Liver (tissue), 9 donors: ENCODE results near the gene RNF19B. TPM values are rescaled to one million over a fixed set of nuclear protein-coding genes. Genes with fewer than 3 reads are reported as not detected.

Source experiments
- DNase-seq: peaks from one replicate; pipeline ENCODE4 v3.0.0-alpha.2; 2017; ENCODE audit warnings: low spot score
- H3K27ac ChIP-seq, 2 donors: one replicate each; pipeline ENCODE4 v1.7.0; 2013; ENCODE audit warnings: inconsistent platforms in 2 of 2, low read length in 2 of 2, control low read depth in 1 of 2, low read depth in 1 of 2, mild to moderate bottlenecking in 1 of 2
- H3K27me3 ChIP-seq, 4 donors: one replicate each; pipeline versions ENCODE4 v1.6.1 to v1.7.0; 2013; ENCODE audit warnings: low read length in 3 of 4, inconsistent platforms in 1 of 4, mild to moderate bottlenecking in 1 of 4, moderate library complexity in 1 of 4; ENCODE audit not compliant: control insufficient read depth in 4 of 4, insufficient read depth in 4 of 4
- H3K36me3 ChIP-seq, 4 donors: one replicate each; pipeline versions ENCODE4 v1.6.1 to v1.7.0; 2013; ENCODE audit warnings: low read length in 3 of 4, mild to moderate bottlenecking in 3 of 4, low read depth in 1 of 4, moderate library complexity in 1 of 4; ENCODE audit not compliant: control insufficient read depth in 4 of 4, insufficient read depth in 3 of 4
- H3K4me1 ChIP-seq, 4 donors: one replicate each; pipeline versions ENCODE4 v1.6.1 to v1.7.0; 2013; ENCODE audit warnings: low read length in 3 of 4, mild to moderate bottlenecking in 3 of 4, moderate library complexity in 1 of 4; ENCODE audit not compliant: control insufficient read depth in 4 of 4, insufficient read depth in 4 of 4
- H3K4me3 ChIP-seq, 3 donors: one replicate each; pipeline versions ENCODE4 v1.6.1 to v1.7.0; 2013; ENCODE audit warnings: low read length in 3 of 3, control low read depth in 1 of 3, low read depth in 1 of 3, mild to moderate bottlenecking in 1 of 3
- H3K9ac ChIP-seq, 2 donors: one replicate each; pipeline ENCODE4 v1.7.0; 2013; ENCODE audit warnings: low read length in 2 of 2, mild to moderate bottlenecking in 2 of 2, moderate library complexity in 2 of 2, control low read depth in 1 of 2, low read depth in 1 of 2
- H3K9me3 ChIP-seq, 4 donors: one replicate each; pipeline versions ENCODE4 v1.6.1 to v1.7.0; 2013; ENCODE audit warnings: low read length in 3 of 4; ENCODE audit not compliant: control insufficient read depth in 4 of 4
- ATF3 ChIP-seq: IDR thresholded peaks from 2 replicates; pipeline ENCODE4 v1.6.1; 2016; ENCODE audit warnings: antibody characterized with exemption
- CTCF ChIP-seq: fragments of 150-350 bp; IDR thresholded peaks from 2 replicates; pipeline ENCODE4 v1.5.1; 2017; ENCODE audit warnings: improper control_type of control experiment, low read depth, low read length; ENCODE audit not compliant: missing input control
- EGR1 ChIP-seq, 2 donors: IDR thresholded peaks; 2 replicates each; pipeline ENCODE4 v1.6.1; 2016 to 2018; ENCODE audit warnings: antibody characterized with exemption in 2 of 2, low read depth in 2 of 2
- FOXA1 ChIP-seq: IDR thresholded peaks from 2 replicates; pipeline ENCODE4 v1.6.1; 2016; ENCODE audit warnings: antibody characterized with exemption
- FOXA2 ChIP-seq: IDR thresholded peaks from 2 replicates; pipeline ENCODE4 v1.6.1; 2016; ENCODE audit warnings: antibody characterized with exemption
- GABPA ChIP-seq, 2 donors: IDR thresholded peaks in 1 of 2; conservative IDR thresholded peaks in 1 of 2; 2 replicates each; pipeline ENCODE4 v1.6.1; 2016; ENCODE audit warnings: antibody characterized with exemption in 2 of 2, mild to moderate bottlenecking in 1 of 2, moderate library complexity in 1 of 2
- HNF4A ChIP-seq, 2 donors: conservative IDR thresholded peaks; 2 replicates each; pipeline ENCODE4 v1.6.1; 2016; ENCODE audit warnings: antibody characterized with exemption in 2 of 2, mild to moderate bottlenecking in 2 of 2
- HNF4G ChIP-seq: IDR thresholded peaks from 2 replicates; pipeline ENCODE4 v1.6.1; 2016; ENCODE audit warnings: antibody characterized with exemption
- JUND ChIP-seq, 2 donors: IDR thresholded peaks; 2 replicates each; pipeline ENCODE4 v1.6.1; 2016; ENCODE audit warnings: antibody characterized with exemption in 2 of 2
- NR2F2 ChIP-seq: IDR thresholded peaks from 2 replicates; pipeline ENCODE4 v1.6.1; 2016; ENCODE audit warnings: antibody characterized with exemption
- RAD21 ChIP-seq, 2 donors: IDR thresholded peaks; 2 replicates each; pipeline ENCODE4 v1.6.1; 2016; ENCODE audit warnings: antibody characterized with exemption in 2 of 2, mild to moderate bottlenecking in 2 of 2
- REST ChIP-seq: IDR thresholded peaks from 2 replicates; pipeline ENCODE4 v1.6.1; 2016; ENCODE audit warnings: antibody characterized with exemption, mild to moderate bottlenecking
- RXRA ChIP-seq, 2 donors: IDR thresholded peaks; 2 replicates each; pipeline ENCODE4 v1.6.1; 2017 to 2018; ENCODE audit warnings: antibody characterized with exemption in 2 of 2, mild to moderate bottlenecking in 1 of 2
- SP1 ChIP-seq: IDR thresholded peaks from 2 replicates; pipeline ENCODE4 v1.6.1; 2018; ENCODE audit warnings: antibody characterized with exemption, mild to moderate bottlenecking
- TAF1 ChIP-seq: conservative IDR thresholded peaks from 2 replicates; pipeline ENCODE4 v1.6.1; 2016; ENCODE audit warnings: antibody characterized with exemption, mild to moderate bottlenecking
- YY1 ChIP-seq: IDR thresholded peaks from 2 replicates; pipeline ENCODE4 v1.6.1; 2016; ENCODE audit warnings: antibody characterized with exemption, mild to moderate bottlenecking
- ZBTB33 ChIP-seq: IDR thresholded peaks from 2 replicates; pipeline ENCODE4 v1.6.1; 2016; ENCODE audit warnings: antibody characterized with exemption
- WGBS: extraction: QIAGEN DNeasy Blood & Tissue Kit; methylation state at CpG from one replicate; pipeline ENCODE4 v1.1.7; 2013; 5-methylcytosine and 5-hydroxymethylcytosine counted together
- polyA plus RNA-seq, 2 donors: library from polyadenylated mRNA; stranded (reverse) in 1 of 2; unstranded in 1 of 2; fragments of 200-250 nt in 1 of 2; fragments of >200 nt in 1 of 2; fragmentation: Nextera tagmentation in 1 of 2; extraction: Ambion mirVana in 1 of 2; gene quantifications; one replicate each; pipeline versions ENCODE4 v1.2.1 to v1.2.3, GENCODE V29; 2013 to 2015
- total RNA-seq, 2 donors: library from RNA; depleted of rRNA; stranded (reverse); fragments of >200 nt; gene quantifications; one replicate each; pipeline ENCODE4 v1.2.3, GENCODE V29; 2014
- TF ChIP-seq, protein P1 (sequence below): IDR thresholded peaks from 2 replicates; pipeline ENCODE4 v1.6.1; 2016; ENCODE audit warnings: antibody characterized with exemption
- donor health status: healthy.
- donor health status: healthy.
- donor health status: healthy.
- donor health status: healthy.
- donor health status: healthy.

The RNF19B gene
- total and polyA plus RNA-seq, 4 donors: 2.2 to 8.3 (median 5.0) TPM

- DNase-seq: no peak
- H3K27ac ChIP-seq: no peak overlapping the region
- H3K9me3 ChIP-seq: no peaks in the 10 kb centered on the region
- 63% methylated on average over 3 of the region's 3 CpGs for WGBS
- H3K27me3 ChIP-seq: no peaks in the 10 kb centered on the region
- H3K4me3 ChIP-seq: no peak overlapping the region
- TF ChIP-seq CTCF: no peak
- TF ChIP-seq FOXA1: no peak
- TF ChIP-seq RXRA (IDR thresholded peaks at IDR 0.05): peak in 1 of 2 donors; percentile 11
- peak; percentile 17 for TF ChIP-seq SP1
- TF ChIP-seq ATF3: no peak
- TF ChIP-seq HNF4A (conservative IDR thresholded peaks at IDR 0.05): peak; percentile 58 to 64
- TF ChIP-seq GABPA (IDR thresholded peaks at IDR 0.05 in 1 of 2, conservative IDR thresholded peaks at IDR 0.05 in 1 of 2): no peak
- TF ChIP-seq EGR1 (IDR thresholded peaks at IDR 0.05; ENCODE audit: low read depth in 2 of 2): no peak
- no peak for TF ChIP-seq YY1
- no peak for TF ChIP-seq FOXA2
- H3K36me3 ChIP-seq: no peaks in the 10 kb centered on the region
- H3K4me1 ChIP-seq: peaks cover 4 to 16% (median 11%) of the 10 kb centered on the region in 4 donors
- H3K9ac ChIP-seq: no peak overlapping the region
Measured at GRCh38 chr1:32903991-32904785, 60.4 kb downstream of the RNF19B start.

DNA sequence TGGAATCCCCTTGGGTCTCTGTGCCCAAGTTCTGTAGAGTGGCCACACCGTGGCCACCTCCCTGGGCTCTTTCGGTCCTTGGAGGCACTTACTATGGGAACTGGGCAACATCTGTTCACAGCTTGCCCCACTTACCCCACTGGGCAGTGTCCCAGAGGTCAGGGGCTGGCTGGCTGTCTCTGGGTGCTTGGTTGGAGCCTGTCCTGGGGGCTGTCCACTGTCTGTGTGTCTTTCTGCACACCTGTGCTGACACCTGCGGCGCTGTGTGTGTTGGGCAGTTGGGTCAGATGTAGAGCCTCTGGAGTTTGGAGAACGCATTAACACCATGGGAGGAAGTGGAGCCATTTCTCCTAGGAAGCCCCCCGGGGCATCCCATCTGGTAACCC, 62.1 kb downstream of the RNF19B start:
- WGBS: 81% methylated on average over 6 of the region's 6 CpGs
- H3K9ac ChIP-seq: no peak overlapping the region
- H3K4me3 ChIP-seq: no peak overlapping the region
- no peak overlapping the region for H3K27ac ChIP-seq
- H3K27me3 ChIP-seq: no peaks in the 10 kb centered on the region
- TF ChIP-seq YY1: no peak
- no peak for TF ChIP-seq RXRA (IDR thresholded peaks at IDR 0.05)
- TF ChIP-seq CTCF: no peak
- TF ChIP-seq NR2F2: no peak
- no peak for TF ChIP-seq GABPA (IDR thresholded peaks at IDR 0.05 in 1 of 2, conservative IDR thresholded peaks at IDR 0.05 in 1 of 2)
- no peak for TF ChIP-seq TAF1
- TF ChIP-seq EGR1 (IDR thresholded peaks at IDR 0.05; ENCODE audit: low read depth in 2 of 2): no peak
- TF ChIP-seq HNF4G: no peak
- no peak for TF ChIP-seq ZBTB33
- no peak for TF ChIP-seq JUND (IDR thresholded peaks at IDR 0.05)
- TF ChIP-seq, protein P1, sequence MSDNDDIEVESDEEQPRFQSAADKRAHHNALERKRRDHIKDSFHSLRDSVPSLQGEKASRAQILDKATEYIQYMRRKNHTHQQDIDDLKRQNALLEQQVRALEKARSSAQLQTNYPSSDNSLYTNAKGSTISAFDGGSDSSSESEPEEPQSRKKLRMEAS: no peak
- no peak for TF ChIP-seq REST
- no peak for TF ChIP-seq FOXA2
- TF ChIP-seq HNF4A (conservative IDR thresholded peaks at IDR 0.05): no peak
- TF ChIP-seq SP1: no peak
- no peak for TF ChIP-seq ATF3
- TF ChIP-seq RAD21 (IDR thresholded peaks at IDR 0.05): no peak
- TF ChIP-seq FOXA1: no peak
- no peaks in the 10 kb centered on the region for H3K36me3 ChIP-seq
- DNase-seq: no peak
- peaks cover 4 to 16% (median 11%) of the 10 kb centered on the region in 4 donors for H3K4me1 ChIP-seq
- H3K9me3 ChIP-seq: no peaks in the 10 kb centered on the region
